ENCODE measurements around the gene FBF1.

Gene FBF1

GRCh38 chr17:75909812-75910274 lies 31.0 kb downstream of the FBF1 start:
- ATAC-seq = no peak
- TF ChIP-seq ESRRG (CRISPR knock-in tag; IDR thresholded peaks at IDR 0.05) (no peak), ZFP30 (CRISPR knock-in tag; IDR thresholded peaks at IDR 0.05) (no peak), BACH2 (CRISPR knock-in tag; IDR thresholded peaks at IDR 0.05; ENCODE audit: borderline replicate concordance) (no peak)

- no peak for ATAC-seq
- TF ChIP-seq BACH2 (CRISPR knock-in tag; IDR thresholded peaks at IDR 0.05; ENCODE audit: borderline replicate concordance) = no peak
- TF ChIP-seq TCF4 (CRISPR knock-in tag; IDR thresholded peaks at IDR 0.05; ENCODE audit: borderline replicate concordance) = no peak
- TF ChIP-seq CREB5 (CRISPR knock-in tag; IDR thresholded peaks at IDR 0.05; ENCODE audit: low read depth) = no peak
- TF ChIP-seq RARB (CRISPR knock-in tag; IDR thresholded peaks at IDR 0.05) = no peak
- TF ChIP-seq ZC3H10 (CRISPR knock-in tag; IDR thresholded peaks at IDR 0.05) = no peak
- no peak for TF ChIP-seq TOX (CRISPR knock-in tag; IDR thresholded peaks at IDR 0.05; ENCODE audit: borderline replicate concordance)
- no peak for TF ChIP-seq CSRNP3 (CRISPR knock-in tag; IDR thresholded peaks at IDR 0.05)
- no peak for TF ChIP-seq ISL1 (CRISPR knock-in tag; IDR thresholded peaks at IDR 0.05)
- TF ChIP-seq GLIS3 (CRISPR knock-in tag; IDR thresholded peaks at IDR 0.05) = no peak
- no peak for TF ChIP-seq CSDC2 (CRISPR knock-in tag; IDR thresholded peaks at IDR 0.05)
- no peak for TF ChIP-seq OSR1 (CRISPR knock-in tag; IDR thresholded peaks at IDR 0.05)
- no peak for TF ChIP-seq PPARA (CRISPR knock-in tag; IDR thresholded peaks at IDR 0.05; ENCODE audit: borderline replicate concordance)
- no peak for TF ChIP-seq ZNF70 (CRISPR knock-in tag; IDR thresholded peaks at IDR 0.05)
- TF ChIP-seq ZFP30 (CRISPR knock-in tag; IDR thresholded peaks at IDR 0.05) = no peak
- TF ChIP-seq ZFP3 (CRISPR knock-in tag; IDR thresholded peaks at IDR 0.05) = no peak
- TF ChIP-seq ZNF8 (CRISPR knock-in tag; IDR thresholded peaks at IDR 0.05) = no peak
- TF ChIP-seq SNAI2 (CRISPR knock-in tag; IDR thresholded peaks at IDR 0.05) = no peak
- TF ChIP-seq PATZ1 (CRISPR knock-in tag; IDR thresholded peaks at IDR 0.05; ENCODE audit: borderline replicate concordance) = no peak
- TF ChIP-seq ZNF565 (CRISPR knock-in tag; conservative IDR thresholded peaks at IDR 0.05; ENCODE audit: low read depth) = no peak
- no peak for TF ChIP-seq POU6F1 (CRISPR knock-in tag; IDR thresholded peaks at IDR 0.05; ENCODE audit: borderline replicate concordance, low read depth)
Observed at GRCh38 chr17:75909051-75909811, 31.6 kb downstream of the FBF1 start.

GRCh38 chr17:75908201-75908600 lies 32.6 kb downstream of the FBF1 start:
- ATAC-seq = no peak
- TF ChIP-seq ZNF8 (CRISPR knock-in tag; IDR thresholded peaks at IDR 0.05) = no peak
- TF ChIP-seq CSRNP3 (CRISPR knock-in tag; IDR thresholded peaks at IDR 0.05) = no peak
